HG02763 (cell line): ENCODE results near the gene KRT39.

ENCODE experiments used
- ATAC-seq: cut with Tn5 transposase; IDR thresholded peaks from one replicate; pipeline ENCODE4 v1.9.1; 2021; ENCODE audit warnings: mild to moderate bottlenecking, moderate library complexity; ENCODE audit not compliant: unreplicated experiment

The KRT39 gene

DNA sequence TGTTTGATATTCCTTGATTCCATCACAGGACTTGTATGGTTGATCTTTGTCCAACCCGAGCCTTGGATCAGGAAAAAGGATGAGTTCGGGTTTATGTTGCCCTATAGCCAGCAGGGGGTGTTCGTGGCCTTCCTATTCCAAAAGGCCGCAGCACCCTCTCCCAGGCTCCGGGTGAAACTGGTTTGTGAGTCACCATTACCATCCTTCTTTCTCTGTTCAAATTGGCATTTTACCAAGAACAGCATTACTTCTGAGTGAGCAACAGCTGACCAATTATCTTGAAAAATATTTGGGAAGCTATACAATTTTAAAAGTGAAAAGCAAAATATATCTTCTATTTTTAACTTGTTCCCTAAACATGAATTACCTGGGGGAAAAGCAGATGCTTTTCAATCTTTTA, 57.4 kb downstream of the KRT39 start:
- no peak for ATAC-seq
